HCT116 (cell line): ENCODE data around the gene NXPH1. TPM values are rescaled to one million over a fixed set of nuclear protein-coding genes. Genes with fewer than 3 reads are reported as not detected.

Experiments used
- ATAC-seq: fragments of 200-7000 bp; cut with Tn5 transposase; 2 replicates; pipeline ENCODE4 v1.9.1; 2020; ENCODE audit warnings: mild to moderate bottlenecking, moderate library complexity
- BruUV-seq: library from RNA; stranded (reverse); fragments of 400-500 nt; replicated peaks from 2 replicates; lab custom pipeline; 2021; lab: Mats Ljungman, UMichigan
- CTCF ChIA-PET: fragments of 300-600 bp; sonication (Branson Sonifier 250); formaldehyde crosslinking; loops from one replicate; lab custom pipeline; 2021; ENCODE audit warnings: antibody characterized with exemption; lab: Charles Lee
- POLR2A ChIA-PET: fragments of 300-600, 350-600 bp; sonication (Branson Sonifier 250); formaldehyde crosslinking; loops from one replicate; lab custom pipeline; 2021; ENCODE audit warnings: antibody characterized with exemption; lab: Charles Lee
- RAD21 ChIA-PET, 2 experiments: fragments of 300-600 bp; sonication (Branson Sonifier 250); formaldehyde crosslinking; loops; one replicate each; lab custom pipeline; 2023; ENCODE audit warnings: low total read pairs in 2 of 2; ENCODE audit not compliant: uncharacterized antibody in 2 of 2, unreplicated experiment in 2 of 2, low non-redundant PET in 1 of 2; lab: Charles Lee
- DNase-seq: peaks from one replicate; pipeline ENCODE4 v3.0.0-alpha.2; 2010; ENCODE audit warnings: low read depth, low spot score
- H2AFZ ChIP-seq: fragments of 200-600 bp; shearing (Covaris generic), sonication (generic); 2 replicates; pipeline ENCODE4 v1.6.1; 2017; ENCODE audit warnings: low read depth, mixed run types, mixed read lengths, antibody characterized with exemption, low read length; ENCODE audit not compliant: poor library complexity, severe bottlenecking
- H3K27ac ChIP-seq: 2 replicates; pipeline ENCODE4 v1.5.1; 2012; ENCODE audit warnings: low read depth, low read length
- H3K27me3 ChIP-seq: fragments of 200-600 bp; sonication (generic); 2 replicates; pipeline ENCODE4 v1.6.1; 2016; ENCODE audit warnings: mixed run types, low read length, mixed read lengths; ENCODE audit not compliant: insufficient read depth
- H3K36me3 ChIP-seq, 2 experiments: fragments of 200-500 bp in 1 of 2; fragments of 200-600 bp in 1 of 2; sonication (Bioruptor generic) in 1 of 2; sonication (generic) in 1 of 2; 2 replicates each; pipeline versions ENCODE4 v1.5.1 to v1.6.1; 2014 to 2016; ENCODE audit warnings: low read length in 2 of 2, inconsistent platforms in 1 of 2, mixed read lengths in 1 of 2, mixed run types in 1 of 2; ENCODE audit not compliant: insufficient read depth in 2 of 2, control insufficient read depth in 1 of 2
- H3K4me1 ChIP-seq, 2 experiments: fragments of 200-600 bp in 1 of 2; sonication (generic) in 1 of 2; 2 replicates each; pipeline versions ENCODE4 v1.5.1 to v1.6.1; 2012 to 2017; ENCODE audit warnings: low read length in 2 of 2, inconsistent platforms in 1 of 2, mild to moderate bottlenecking in 1 of 2, mixed read lengths in 1 of 2, mixed run types in 1 of 2, moderate library complexity in 1 of 2; ENCODE audit not compliant: insufficient read depth in 2 of 2, control insufficient read depth in 1 of 2
- H3K4me2 ChIP-seq: fragments of 200-600 bp; sonication (generic); 2 replicates; pipeline ENCODE4 v1.6.1; 2017; ENCODE audit warnings: mixed run types, low read length, mixed read lengths
- H3K4me3 ChIP-seq, 2 experiments: fragments of 200-600 bp in 1 of 2; sonication (generic) in 1 of 2; replicated peaks in 1 of 2; 2 replicates each; pipeline ENCODE4 v1.5.1; 2011 to 2016; ENCODE audit warnings: low read length in 2 of 2, control low read depth in 1 of 2, low read depth in 1 of 2, mild to moderate bottlenecking in 1 of 2, mixed read lengths in 1 of 2, mixed run types in 1 of 2
- H3K79me2 ChIP-seq: fragments of 200-600 bp; sonication (generic); 2 replicates; pipeline ENCODE4 v1.6.1; 2017; ENCODE audit warnings: mild to moderate bottlenecking, mixed run types, low read length, moderate library complexity, mixed read lengths; ENCODE audit not compliant: insufficient read depth
- H3K9ac ChIP-seq: fragments of 200-600 bp; sonication (generic); 2 replicates; pipeline ENCODE4 v1.6.1; 2016; ENCODE audit warnings: low read length, mixed read lengths
- H3K9me2 ChIP-seq: fragments of 200-600 bp; sonication (generic), shearing (Covaris generic); 2 replicates; pipeline ENCODE4 v1.6.1; 2017; ENCODE audit warnings: mixed run types, mild to moderate bottlenecking, moderate library complexity; ENCODE audit not compliant: insufficient read depth
- H3K9me3 ChIP-seq, 2 experiments: fragments of 200-500 bp in 1 of 2; fragments of 200-600 bp in 1 of 2; sonication (Bioruptor generic) in 1 of 2; sonication (generic) in 1 of 2; 2 replicates each; pipeline ENCODE4 v1.6.1; 2014 to 2017; ENCODE audit warnings: low read length in 2 of 2, mixed read lengths in 2 of 2, inconsistent platforms in 1 of 2, low read depth in 1 of 2, mild to moderate bottlenecking in 1 of 2, mixed run types in 1 of 2, moderate library complexity in 1 of 2; ENCODE audit not compliant: control insufficient read depth in 1 of 2, insufficient read depth in 1 of 2
- H4K20me1 ChIP-seq: fragments of 200-600 bp; sonication (generic), shearing (Covaris generic); 2 replicates; pipeline ENCODE4 v1.6.1; 2017; ENCODE audit warnings: mixed run types, mild to moderate bottlenecking, moderate library complexity; ENCODE audit not compliant: insufficient read depth
- CTCF ChIP-seq, 3 experiments: fragments of 200-600 bp in 1 of 3; sonication (generic) in 1 of 3; IDR thresholded peaks in 2 of 3; conservative IDR thresholded peaks in 1 of 3; 2 replicates each; pipeline ENCODE4 v1.5.1; 2012 to 2017; ENCODE audit warnings: low read depth in 2 of 3, low read length in 2 of 3, antibody characterized with exemption in 1 of 3, borderline replicate concordance in 1 of 3, control low read depth in 1 of 3, mild to moderate bottlenecking in 1 of 3, mixed read lengths in 1 of 3, mixed run types in 1 of 3, moderate library complexity in 1 of 3; ENCODE audit not compliant: insufficient read depth in 1 of 3
- JUND ChIP-seq: IDR thresholded peaks from 2 replicates; pipeline ENCODE4 v1.6.1; 2012
- POLR2AphosphoS5 ChIP-seq: IDR thresholded peaks from 2 replicates; pipeline ENCODE4 v1.6.1; 2011; ENCODE audit warnings: mild to moderate bottlenecking, low read depth, low read length, moderate library complexity
- SIN3A ChIP-seq: IDR thresholded peaks from 2 replicates; pipeline ENCODE4 v1.6.1; 2012; ENCODE audit warnings: low read depth
- SP1 ChIP-seq: IDR thresholded peaks from 2 replicates; pipeline ENCODE4 v1.6.1; 2012; ENCODE audit warnings: low read depth
- SRF ChIP-seq: IDR thresholded peaks from 2 replicates; pipeline ENCODE4 v1.6.1; 2012; ENCODE audit warnings: low read depth
- intact Hi-C: fragments of 100-400 bp; cut with micrococcal nuclease; formaldehyde crosslinking; loops from 2 replicates; pipeline ENCODE4 v1.10.0; 2022
- total RNA-seq: library from RNA; stranded (reverse); gene quantifications from one replicate; pipeline ENCODE4 v1.2.1, GENCODE V29; 2021; ENCODE audit not compliant: unreplicated experiment

The NXPH1 gene
- total RNA-seq, 1 experiment from 2014 or later: 0.17 TPM

- BruUV-seq: no TSS peak
- no peak for TF ChIP-seq SIN3A
- TF ChIP-seq CTCF (IDR thresholded peaks at IDR 0.05 in 2 of 3, conservative IDR thresholded peaks at IDR 0.05 in 1 of 3; ENCODE audit: borderline replicate concordance in 1 of 3, insufficient read depth in 1 of 3, low read depth in 2 of 3, low read length in 2 of 3): 0 out of 6 replicates have a peak, but pooled peaks of 1 of the 3 experiments have one; percentile 7
- TF ChIP-seq, all 23 proteins: peak for 1
- ChIA-PET POLR2A (no interaction called here), RAD21 (no interaction called here), CTCF (no interaction called here)
- DNase-seq (no peak), ATAC-seq (no peak)
- no peaks in the 10 kb centered on the region for H3K79me2 ChIP-seq
- no peaks in the 10 kb centered on the region for H3K36me3 ChIP-seq
- H3K9me3 ChIP-seq: 0 out of 4 replicates have a peak, but pooled peaks cover 0 to 4% of the 10 kb centered on the region in 2 experiments
- no peaks in the 10 kb centered on the region for H3K4me1 ChIP-seq
- no peak overlapping the region for H3K4me2 ChIP-seq
- H4K20me1 ChIP-seq: no peaks in the 10 kb centered on the region
- H3K9ac ChIP-seq: no peak overlapping the region
- H2AFZ ChIP-seq: no peak overlapping the region
- H3K27ac ChIP-seq: no peak overlapping the region
- H3K4me3 ChIP-seq: no peak overlapping the region
- intact Hi-C loops: no loop called here
- H3K27me3 ChIP-seq: no peaks in the 10 kb centered on the region
- no peaks in the 10 kb centered on the region for H3K9me2 ChIP-seq
These were observed 351.7 kb downstream of the NXPH1 start for GRCh38 chr7:8785081-8785480.

- ChIA-PET RAD21 (no interaction called here), POLR2A (no interaction called here), CTCF (no interaction called here)
- Histone ChIP-seq H3K9me3 (peaks cover 0 to 8% of the 10 kb centered on the region in 2 experiments; a peak in 1 of 4 replicates), H3K4me1 (no peaks in the 10 kb centered on the region), H3K79me2 (no peaks in the 10 kb centered on the region), H3K27me3 (no peaks in the 10 kb centered on the region), H3K36me3 (no peaks in the 10 kb centered on the region), H2AFZ (no peak overlapping the region), H4K20me1 (no peaks in the 10 kb centered on the region), H3K4me3 (no peak overlapping the region), H3K4me2 (no peak overlapping the region), H3K27ac (no peak overlapping the region), H3K9me2 (no peaks in the 10 kb centered on the region), H3K9ac (no peak overlapping the region)
- DNase-seq (no peak), ATAC-seq (no peak)
- BruUV-seq: no TSS peak
- TF ChIP-seq POLR2AphosphoS5 (no peak), SRF (no peak), JUND (no peak), SP1 (no peak)
- intact Hi-C loops: no loop called here
These were observed 367.6 kb downstream of the NXPH1 start for GRCh38 chr7:8800986-8801385.

Other genes starting within 250 kb of the NXPH1 start
- 16.4 TPM for gene ICA1, start 171.4 kb upstream of the NXPH1 start, total RNA-seq